Tracheal epithelial cell (primary cell): Measurements from ENCODE around the gene DRD2. TPM values are rescaled to one million over a fixed set of nuclear protein-coding genes. Genes with fewer than 3 reads are reported as not detected.

Experiments
- total RNA-seq: library from RNA; depleted of rRNA; stranded (reverse); fragments of >200 nt; gene quantifications from 2 replicates; pipeline ENCODE4 v1.2.1, GENCODE V29; 2014

DRD2 gene
- not detected in 2 replicates for total RNA-seq

DNA sequence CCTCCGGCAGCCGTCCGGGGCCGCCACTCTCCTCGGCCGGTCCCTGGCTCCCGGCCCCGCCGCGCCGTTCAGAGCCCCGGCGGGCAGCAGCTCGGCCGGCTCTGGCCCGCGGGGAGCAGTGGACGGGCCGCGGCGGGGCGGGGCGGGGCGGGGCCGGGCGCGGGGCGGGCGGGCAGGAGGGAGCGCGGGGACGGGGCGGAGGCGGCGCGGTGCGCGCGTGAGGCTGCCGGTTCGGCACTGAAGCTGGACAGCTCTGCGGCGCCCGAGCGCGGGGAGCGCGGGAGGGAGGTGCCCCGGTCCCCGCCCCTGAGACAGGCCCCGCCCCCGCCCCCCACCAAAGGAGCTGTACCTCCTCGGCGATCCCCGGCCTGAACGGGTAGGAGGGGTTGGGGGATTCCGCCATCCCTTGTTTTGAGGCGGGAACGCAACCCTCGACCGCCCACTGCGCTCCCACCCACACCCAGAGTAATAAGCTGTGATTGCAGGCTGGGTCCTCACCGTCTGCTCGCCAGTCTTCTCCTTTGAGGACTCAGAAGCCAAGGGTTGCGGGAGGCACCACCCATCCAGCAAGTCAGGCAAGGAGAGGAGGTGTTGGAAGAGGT lies at the start of gene DRD2:
Gene DRD2 (minus strand): TSS at position 239 of the 602 bp plus-strand sequence. CDS start 50,747 bp downstream, outside the sequence.

GRCh38 chr11:113387605-113388211 lies 87.5 kb downstream of the DRD2 start, which contains the start of gene ANKK1:
ANKK1 (plus strand) TSS chr11:113387779; CDS start chr11:113387885, 106 bp downstream.

Other genes starting within 250 kb of the DRD2 start
- 11.3 and 18.5 TPM in 2 replicates for gene TTC12, start 160.8 kb downstream of the DRD2 start, total RNA-seq
- 0.85 and 1.9 TPM in 2 replicates for gene ANKK1, start 87.6 kb downstream of the DRD2 start, total RNA-seq
- not detected in 2 replicates for gene TMPRSS5, start 230.9 kb upstream of the DRD2 start, total RNA-seq